A549 (cell line): ENCODE measurements around the gene ARL13B. TPM values are rescaled to one million over a fixed set of nuclear protein-coding genes. Genes with fewer than 3 reads are reported as not detected.

Experiments used
- ATAC-seq, 2 experiments: fragments of 200-7000 bp in 1 of 2; fragments of >200 bp in 1 of 2; cut with Nextera tagmentation in 1 of 2; cut with Tn5 transposase in 1 of 2; 3 replicates each; pipeline versions ENCODE4 v1.8.0 to v1.9.1; 2018 to 2020; ENCODE audit warnings: mild to moderate bottlenecking in 1 of 2, moderate library complexity in 1 of 2
- CTCF ChIA-PET: fragments of 300-600 bp; sonication (Branson Sonifier 250); formaldehyde crosslinking; extraction: SDS; loops from one replicate; lab custom pipeline; 2021; ENCODE audit warnings: antibody characterized with exemption, inconsistent platforms; lab: Yijun Ruan, JAX
- POLR2A ChIA-PET: fragments of 350-600 bp; formaldehyde crosslinking; extraction: SDS; loops from one replicate; lab custom pipeline; 2021; ENCODE audit warnings: antibody characterized with exemption, inconsistent platforms; lab: Yijun Ruan, JAX
- DNase-seq, 2 experiments: peaks; one replicate each; pipeline versions ENCODE4 v3.0.0 to v3.0.0-alpha.2; 2011 to 2016; ENCODE audit warnings: low read depth in 1 of 2, low spot score in 1 of 2
- FAIRE-seq: peaks from 2 replicates; lab custom pipeline; 2011; peaks lifted over from hg19 to GRCh38; lab: Jason Lieb, UNC
- H3K27ac ChIP-seq, 2 experiments: fragments of >200 bp; sonication (Bioruptor Twin); formaldehyde crosslinking; 3 replicates each; pipeline ENCODE4 v1.5.1; 2016 to 2017
- H3K4me1 ChIP-seq: fragments of >200 bp; sonication (Bioruptor Twin); formaldehyde crosslinking; 3 replicates; pipeline ENCODE4 v1.6.1; 2016
- H3K4me2 ChIP-seq: fragments of >200 bp; sonication (Bioruptor Twin); formaldehyde crosslinking; 3 replicates; pipeline ENCODE4 v1.6.1; 2016
- H3K4me3 ChIP-seq: fragments of >200 bp; sonication (Bioruptor Twin); formaldehyde crosslinking; 3 replicates; pipeline ENCODE4 v1.5.1; 2016
- H3K9me3 ChIP-seq: fragments of >200 bp; sonication (Bioruptor Twin); formaldehyde crosslinking; 3 replicates; pipeline ENCODE4 v1.6.1; 2016
- CBX2 ChIP-seq: fragments of 200-600 bp; sonication (generic); IDR thresholded peaks from 2 replicates; pipeline ENCODE4 v1.6.1; 2016; ENCODE audit warnings: low read depth, mild to moderate bottlenecking, borderline replicate concordance
- CBX8 ChIP-seq: fragments of 200-600 bp; sonication (generic); IDR thresholded peaks from 2 replicates; pipeline ENCODE4 v1.6.1; 2016
- CHD2 ChIP-seq: fragments of 150-350 bp; IDR thresholded peaks from 2 replicates; pipeline ENCODE4 v1.6.1; 2014; ENCODE audit warnings: low read length; ENCODE audit not compliant: partially characterized antibody
- CHD4 ChIP-seq: fragments of 200-600 bp; sonication (generic); IDR thresholded peaks from 2 replicates; pipeline ENCODE4 v1.6.1; 2016; ENCODE audit warnings: antibody characterized with exemption, mild to moderate bottlenecking, borderline replicate concordance
- EHMT2 ChIP-seq: fragments of 200-600 bp; sonication (generic); IDR thresholded peaks from 2 replicates; pipeline ENCODE4 v1.6.1; 2016; ENCODE audit warnings: antibody characterized with exemption, low read depth, mild to moderate bottlenecking, moderate library complexity
- EP300 ChIP-seq, 2 experiments: fragments of >200 bp; sonication (Bioruptor Twin); formaldehyde crosslinking; IDR thresholded peaks; 2 replicates in 1 of 2; 3 replicates in 1 of 2; pipeline ENCODE4 v1.6.1; 2016 to 2017
- FOSB ChIP-seq: fragments of 250-450 bp; sonication (Bioruptor Pico); IDR thresholded peaks from 2 replicates; pipeline ENCODE4 v1.5.0; 2020; ENCODE audit warnings: mild to moderate bottlenecking, moderate library complexity
- HOXA7 ChIP-seq: fragments of 250-450 bp; sonication (Bioruptor Pico); IDR thresholded peaks from 2 replicates; pipeline ENCODE4 v1.5.0; 2020; ENCODE audit warnings: mild to moderate bottlenecking, moderate library complexity
- HOXB13 ChIP-seq: fragments of 250-450 bp; sonication (Bioruptor Pico); IDR thresholded peaks from 2 replicates; pipeline ENCODE4 v1.5.0; 2020; ENCODE audit warnings: low read depth, mild to moderate bottlenecking, moderate library complexity
- MAFK ChIP-seq: fragments of 450-650 bp; IDR thresholded peaks from 2 replicates; pipeline ENCODE4 v1.6.1; 2014; ENCODE audit not compliant: partially characterized antibody
- MAZ ChIP-seq: fragments of 150-350 bp; IDR thresholded peaks from 2 replicates; pipeline ENCODE4 v1.6.1; 2014; ENCODE audit warnings: antibody characterized with exemption, low read depth, low read length, borderline replicate concordance
- MYC ChIP-seq: IDR thresholded peaks from 2 replicates; pipeline ENCODE4 v1.6.1; 2012; ENCODE audit warnings: mild to moderate bottlenecking, inconsistent platforms, low read length, improper control_type of control experiment, borderline replicate concordance
- PHF8 ChIP-seq: fragments of 200-600 bp; sonication (generic); IDR thresholded peaks from 2 replicates; pipeline ENCODE4 v1.6.1; 2016; ENCODE audit warnings: low read depth, mild to moderate bottlenecking, antibody characterized with exemption, moderate library complexity, borderline replicate concordance
- POLR2A ChIP-seq: IDR thresholded peaks from 2 replicates; pipeline ENCODE4 v1.6.1; 2012; ENCODE audit warnings: mild to moderate bottlenecking, low read length
- RAD21 ChIP-seq, 2 experiments: fragments of >200 bp in 1 of 2; sonication (Bioruptor Twin) in 1 of 2; formaldehyde crosslinking in 1 of 2; IDR thresholded peaks in 1 of 2; conservative IDR thresholded peaks in 1 of 2; 2 replicates in 1 of 2; 3 replicates in 1 of 2; pipeline ENCODE4 v1.6.1; 2012 to 2018; ENCODE audit warnings: inconsistent platforms in 1 of 2
- RCOR1 ChIP-seq: fragments of 150-350 bp; IDR thresholded peaks from 2 replicates; pipeline ENCODE4 v1.6.1; 2014; ENCODE audit warnings: antibody characterized with exemption, low read length, low read depth
- ZNF302 ChIP-seq: fragments of 250-450 bp; sonication (Bioruptor Pico); IDR thresholded peaks from 2 replicates; pipeline ENCODE4 v1.9.0; 2021; ENCODE audit warnings: inconsistent platforms, mild to moderate bottlenecking, moderate library complexity
- ZSCAN20 ChIP-seq: fragments of 250-450 bp; sonication (Bioruptor Pico); IDR thresholded peaks from 2 replicates; pipeline ENCODE4 v1.8.0; 2022; ENCODE audit warnings: mild to moderate bottlenecking, moderate library complexity
- WGBS: methylation state at CpG from one replicate; pipeline ENCODE4 v1.1.6; 2017; ENCODE audit errors: missing lambda C conversion rate; 5-methylcytosine and 5-hydroxymethylcytosine counted together
- polyA plus RNA-seq, 4 experiments: library from polyadenylated mRNA; depleted of rRNA in 3 of 4; stranded (reverse); fragments of >200 nt; fragmentation: RNase III in 1 of 4; extraction: RNeasy Plus Mini Kit Qiagen cat#74134 plus additional on column Dnase treatment in 1 of 4; gene quantifications; 2 replicates in 3 of 4; 3 replicates in 1 of 4; pipeline ENCODE4 v1.2.3, GENCODE V29; 2011 to 2017
- TF ChIP-seq, protein P1 (sequence below): fragments of 150-350 bp; IDR thresholded peaks from 2 replicates; pipeline ENCODE4 v1.6.1; 2014; ENCODE audit warnings: low read depth, mild to moderate bottlenecking, low read length
- TF ChIP-seq, protein P2 (sequence below): fragments of 450-650 bp; IDR thresholded peaks from 2 replicates; pipeline ENCODE4 v1.6.1; 2014; ENCODE audit warnings: antibody characterized with exemption
- TF ChIP-seq, protein P3 (sequence below): fragments of 250-450 bp; sonication (Bioruptor Pico); IDR thresholded peaks from 2 replicates; pipeline ENCODE4 v1.5.0; 2021; ENCODE audit warnings: mild to moderate bottlenecking, moderate library complexity, borderline replicate concordance
- TF ChIP-seq, protein P4 (sequence below): fragments of >200 bp; sonication (Bioruptor Twin); formaldehyde crosslinking; IDR thresholded peaks from 2 replicates; pipeline ENCODE4 v1.6.1; 2016
- TF ChIP-seq, protein P5 (sequence below): IDR thresholded peaks from 2 replicates; pipeline ENCODE4 v1.6.1; 2012; ENCODE audit warnings: low read depth, borderline replicate concordance

The ARL13B gene
- polyA plus RNA-seq, 2 of the 4 experiments (the other 2 are of a cell fraction): 13.3 to 28.6 TPM

DNA sequence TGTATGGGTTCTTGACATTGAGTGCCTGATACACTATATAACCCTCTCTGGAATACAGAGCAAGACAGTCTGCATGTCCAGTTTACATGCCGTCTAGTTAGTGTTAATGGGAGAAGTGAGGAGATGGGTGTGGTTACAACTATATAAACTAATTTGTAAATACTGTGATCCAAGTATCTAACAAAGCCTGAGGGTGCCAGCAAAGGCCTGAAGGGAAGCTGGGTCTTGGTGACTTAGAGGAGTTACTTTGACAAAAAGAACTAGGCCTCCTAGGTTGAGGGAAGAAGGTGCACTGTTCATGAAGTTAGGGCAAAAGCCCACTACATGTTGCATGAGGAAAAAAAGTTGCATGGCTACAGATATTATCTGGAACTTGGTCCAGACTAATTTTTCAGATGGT, 85.2 kb downstream of the ARL13B start:
- DNase-seq (no peak), FAIRE-seq (no peak), ATAC-seq (no peak)
- Histone ChIP-seq H3K27ac (no peak overlapping the region), H3K4me2 (peak overlapping the region; percentile 83), H3K9me3 (no peaks in the 10 kb centered on the region), H3K4me1 (peaks cover 18% of the 10 kb centered on the region; the same call in 2 of the 3 replicates), H3K4me3 (no peak overlapping the region)
- WGBS: 59% methylated on average over 1 of the region's 1 CpG
- CTCF ChIA-PET: no interaction called here
- no peak for TF ChIP-seq FOSB (CRISPR knock-in tag)
- TF ChIP-seq PHF8: no peak
- no peak for TF ChIP-seq EP300 (IDR thresholded peaks at IDR 0.05)
- no peak for TF ChIP-seq ZSCAN20 (CRISPR knock-in tag)
- TF ChIP-seq, protein P1, sequence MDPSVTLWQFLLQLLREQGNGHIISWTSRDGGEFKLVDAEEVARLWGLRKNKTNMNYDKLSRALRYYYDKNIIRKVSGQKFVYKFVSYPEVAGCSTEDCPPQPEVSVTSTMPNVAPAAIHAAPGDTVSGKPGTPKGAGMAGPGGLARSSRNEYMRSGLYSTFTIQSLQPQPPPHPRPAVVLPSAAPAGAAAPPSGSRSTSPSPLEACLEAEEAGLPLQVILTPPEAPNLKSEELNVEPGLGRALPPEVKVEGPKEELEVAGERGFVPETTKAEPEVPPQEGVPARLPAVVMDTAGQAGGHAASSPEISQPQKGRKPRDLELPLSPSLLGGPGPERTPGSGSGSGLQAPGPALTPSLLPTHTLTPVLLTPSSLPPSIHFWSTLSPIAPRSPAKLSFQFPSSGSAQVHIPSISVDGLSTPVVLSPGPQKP: no peak
- TF ChIP-seq, protein P2, sequence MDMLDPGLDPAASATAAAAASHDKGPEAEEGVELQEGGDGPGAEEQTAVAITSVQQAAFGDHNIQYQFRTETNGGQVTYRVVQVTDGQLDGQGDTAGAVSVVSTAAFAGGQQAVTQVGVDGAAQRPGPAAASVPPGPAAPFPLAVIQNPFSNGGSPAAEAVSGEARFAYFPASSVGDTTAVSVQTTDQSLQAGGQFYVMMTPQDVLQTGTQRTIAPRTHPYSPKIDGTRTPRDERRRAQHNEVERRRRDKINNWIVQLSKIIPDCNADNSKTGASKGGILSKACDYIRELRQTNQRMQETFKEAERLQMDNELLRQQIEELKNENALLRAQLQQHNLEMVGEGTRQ: no peak
- TF ChIP-seq RCOR1: no peak
- TF ChIP-seq, protein P3, sequence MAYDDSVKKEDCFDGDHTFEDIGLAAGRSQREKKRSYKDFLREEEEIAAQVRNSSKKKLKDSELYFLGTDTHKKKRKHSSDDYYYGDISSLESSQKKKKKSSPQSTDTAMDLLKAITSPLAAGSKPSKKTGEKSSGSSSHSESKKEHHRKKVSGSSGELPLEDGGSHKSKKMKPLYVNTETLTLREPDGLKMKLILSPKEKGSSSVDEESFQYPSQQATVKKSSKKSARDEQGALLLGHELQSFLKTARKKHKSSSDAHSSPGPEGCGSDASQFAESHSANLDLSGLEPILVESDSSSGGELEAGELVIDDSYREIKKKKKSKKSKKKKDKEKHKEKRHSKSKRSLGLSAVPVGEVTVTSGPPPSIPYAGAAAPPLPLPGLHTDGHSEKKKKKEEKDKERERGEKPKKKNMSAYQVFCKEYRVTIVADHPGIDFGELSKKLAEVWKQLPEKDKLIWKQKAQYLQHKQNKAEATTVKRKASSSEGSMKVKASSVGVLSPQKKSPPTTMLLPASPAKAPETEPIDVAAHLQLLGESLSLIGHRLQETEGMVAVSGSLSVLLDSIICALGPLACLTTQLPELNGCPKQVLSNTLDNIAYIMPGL (CRISPR knock-in tag): no peak
- POLR2A ChIA-PET: no interaction called here

DNA sequence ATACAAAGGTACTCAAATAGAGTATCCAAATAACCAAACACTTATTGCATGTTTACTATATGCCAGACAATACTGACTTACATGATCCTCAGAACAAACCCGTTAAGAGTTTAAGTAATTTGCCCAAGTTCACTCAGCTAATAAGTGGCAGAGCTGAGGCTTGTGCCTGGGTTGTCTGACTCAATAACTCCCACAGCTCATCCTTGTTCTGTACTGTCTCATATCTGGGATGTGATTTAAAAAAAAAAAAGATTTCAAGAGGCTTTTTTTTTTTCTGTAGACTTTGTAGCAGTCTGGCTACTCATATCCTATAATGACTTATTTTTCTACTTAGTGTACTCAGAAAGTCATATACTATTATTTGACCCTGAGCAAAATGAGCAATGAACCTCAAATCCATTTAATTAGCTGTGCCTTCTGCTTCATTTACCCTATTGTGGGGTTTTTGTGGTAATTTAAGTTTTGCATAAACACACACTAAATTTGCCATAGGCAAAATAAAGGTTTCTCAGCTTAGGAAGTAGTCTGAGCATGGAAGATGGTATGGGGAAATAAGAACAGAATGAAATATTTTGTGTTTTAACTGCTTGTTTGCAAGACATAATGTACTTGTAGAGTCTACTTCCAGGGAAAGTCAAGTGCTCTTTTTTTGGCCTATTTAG, 86.0 kb downstream of the ARL13B start:
- no peak for TF ChIP-seq CHD4
- no peak for TF ChIP-seq ZNF302 (CRISPR knock-in tag)
- no peak for TF ChIP-seq MAZ
- TF ChIP-seq, protein P4, sequence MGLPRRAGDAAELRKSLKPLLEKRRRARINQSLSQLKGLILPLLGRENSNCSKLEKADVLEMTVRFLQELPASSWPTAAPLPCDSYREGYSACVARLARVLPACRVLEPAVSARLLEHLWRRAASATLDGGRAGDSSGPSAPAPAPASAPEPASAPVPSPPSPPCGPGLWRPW: no peak
- no peak for TF ChIP-seq RAD21 (conservative IDR thresholded peaks at IDR 0.05 in 1 of 2, IDR thresholded peaks at IDR 0.05 in 1 of 2)
- no peak for TF ChIP-seq RCOR1
- no peak for TF ChIP-seq HOXB13
- no peak for TF ChIP-seq MAFK
- no peak for TF ChIP-seq CBX8
- TF ChIP-seq CHD2: no peak
- no peak for TF ChIP-seq MYC
- no peak for TF ChIP-seq HOXA7 (CRISPR knock-in tag)
- TF ChIP-seq, protein P5, sequence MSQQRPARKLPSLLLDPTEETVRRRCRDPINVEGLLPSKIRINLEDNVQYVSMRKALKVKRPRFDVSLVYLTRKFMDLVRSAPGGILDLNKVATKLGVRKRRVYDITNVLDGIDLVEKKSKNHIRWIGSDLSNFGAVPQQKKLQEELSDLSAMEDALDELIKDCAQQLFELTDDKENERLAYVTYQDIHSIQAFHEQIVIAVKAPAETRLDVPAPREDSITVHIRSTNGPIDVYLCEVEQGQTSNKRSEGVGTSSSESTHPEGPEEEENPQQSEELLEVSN: no peak
- no peak for TF ChIP-seq EHMT2
- TF ChIP-seq POLR2A: no peak
- TF ChIP-seq CBX2: no peak
- FAIRE-seq: no peak
- Histone ChIP-seq H3K9me3 (no peaks in the 10 kb centered on the region), H3K4me3 (no peak overlapping the region), H3K27ac (no peak overlapping the region), H3K4me2 (no peak overlapping the region), H3K4me1 (peaks cover 18% of the 10 kb centered on the region; the same call in 2 of the 3 replicates)
- WGBS: 80% methylated on average over 1 of the region's 1 CpG
- ChIA-PET POLR2A (no interaction called here), CTCF (interaction anchor here (4.4 kb wide), 1 partner anchor 61 kb away, joined by 28 read pairs; no protein-coding TSS in a partner anchor)
- ATAC-seq: no peak
- DNase-seq: no peak
